ENCODE results near the gene PTPA. TPM values are rescaled to one million over a fixed set of nuclear protein-coding genes. Genes with fewer than 3 reads are reported as not detected.

The PTPA gene
- total RNA-seq, 5 donors from 2014 or later (not counting 1 experiment from before 2014, with no cell fraction given) = 51.3 to 71.5 (median 65.5) TPM

Other genes with a start within 250 kb of the PTPA start
- gene KYAT1, start 229.5 kb upstream of the PTPA start, total RNA-seq = 10 to 100 TPM in 4 of 5 donors, 1 to 10 TPM in 1; 9.7 to 15.6 (median 11.7) TPM
- gene LRRC8A, start 229.3 kb upstream of the PTPA start, total RNA-seq = 10 to 100 TPM; 30.7 to 34.3 (median 33.9) TPM
- 1 to 10 TPM in 3 of 5 donors, under 1 TPM in 2; 0.53 to 5.5 (median 3.3) TPM for gene PHYHD1, start 190.4 kb upstream of the PTPA start, total RNA-seq
- gene DOLK, start 163.8 kb upstream of the PTPA start, total RNA-seq = 10 to 100 TPM in 2 of 5 donors, 1 to 10 TPM in 3; 5.4 to 11.6 (median 10.0) TPM
- gene NUP188, start 163.7 kb upstream of the PTPA start, total RNA-seq = 10 to 100 TPM; 51.0 to 78.4 (median 71.3) TPM
- 100 to 1,000 TPM in 3 of 5 donors, 10 to 100 TPM in 2; 85.8 to 140 (median 131) TPM for gene SH3GLB2, start 83.1 kb upstream of the PTPA start, total RNA-seq
- gene MIGA2, start 74.8 kb upstream of the PTPA start, total RNA-seq = 10 to 100 TPM; 60.8 to 95.7 (median 83.4) TPM
- 10 to 100 TPM in 3 of 5 donors, 1 to 10 TPM in 2; 5.1 to 14.4 (median 11.8) TPM for gene DOLPP1, start 30.3 kb upstream of the PTPA start, total RNA-seq
- gene CRAT, start 622 bp upstream of the PTPA start, total RNA-seq = 10 to 100 TPM in 4 of 5 donors, 1 to 10 TPM in 1; 6.6 to 17.5 (median 13.9) TPM
- gene IER5L, start 66.8 kb downstream of the PTPA start, total RNA-seq = 1 to 10 TPM; 1.3 to 7.7 (median 6.7) TPM